Fibroblast of upper back skin (primary cell): ENCODE measurements around the gene FBXL7.

Experiments
- DNase-seq: peaks from one replicate; pipeline ENCODE4 v3.0.0-alpha.2; 2013

The FBXL7 gene

GRCh38 chr5:15623794-15624193 lies 123.8 kb downstream of the FBXL7 start:
- no peak for DNase-seq

- DNase-seq: no peak
Measured at GRCh38 chr5:15627109-15627508, 127.1 kb downstream of the FBXL7 start.

GRCh38 chr5:15627647-15628046 lies 127.7 kb downstream of the FBXL7 start:
- DNase-seq: no peak

GRCh38 chr5:15630441-15630840 lies 130.5 kb downstream of the FBXL7 start:
- no peak for DNase-seq

GRCh38 chr5:15634591-15635288 lies 134.8 kb downstream of the FBXL7 start:
- no peak for DNase-seq

GRCh38 chr5:15635289-15635616 lies 135.3 kb downstream of the FBXL7 start:
- DNase-seq: no peak

GRCh38 chr5:15637345-15637744 lies 137.4 kb downstream of the FBXL7 start:
- no peak for DNase-seq

- no peak for DNase-seq
Measured at GRCh38 chr5:15637886-15638285, 137.9 kb downstream of the FBXL7 start.

GRCh38 chr5:15638296-15638695 lies 138.3 kb downstream of the FBXL7 start:
- no peak for DNase-seq

GRCh38 chr5:15639288-15639687 lies 139.3 kb downstream of the FBXL7 start:
- DNase-seq: no peak

- DNase-seq: no peak
Measured at GRCh38 chr5:15640116-15640515, 140.1 kb downstream of the FBXL7 start.

GRCh38 chr5:15643731-15644130 lies 143.8 kb downstream of the FBXL7 start:
- DNase-seq: no peak

- no peak for DNase-seq
Measured at GRCh38 chr5:15645381-15646160, 145.6 kb downstream of the FBXL7 start.

- DNase-seq: peak; percentile 24
Measured at GRCh38 chr5:15646371-15646770, 146.4 kb downstream of the FBXL7 start.

GRCh38 chr5:15647251-15647650 lies 147.3 kb downstream of the FBXL7 start:
- DNase-seq: peak; percentile 22

GRCh38 chr5:15650266-15650665 lies 150.3 kb downstream of the FBXL7 start:
- no peak for DNase-seq

- no peak for DNase-seq
Measured at GRCh38 chr5:15654779-15655178, 154.8 kb downstream of the FBXL7 start.

GRCh38 chr5:15655683-15656082 lies 155.7 kb downstream of the FBXL7 start:
- DNase-seq: no peak

- DNase-seq: peak; percentile 84
Measured at GRCh38 chr5:15664961-15665360, 165.0 kb downstream of the FBXL7 start.

GRCh38 chr5:15669826-15670225 lies 169.8 kb downstream of the FBXL7 start:
- no peak for DNase-seq

- DNase-seq: no peak
Measured at GRCh38 chr5:15674716-15675115, 174.7 kb downstream of the FBXL7 start.

- DNase-seq: no peak
Measured at GRCh38 chr5:15676591-15676990, 176.6 kb downstream of the FBXL7 start.

- no peak for DNase-seq
Measured at GRCh38 chr5:15679161-15679560, 179.2 kb downstream of the FBXL7 start.

GRCh38 chr5:15680455-15680854 lies 180.5 kb downstream of the FBXL7 start:
- DNase-seq: no peak

- DNase-seq: no peak
Measured at GRCh38 chr5:15682122-15682521, 182.1 kb downstream of the FBXL7 start.
